Activated CD8-positive, alpha-beta memory T cell treated with anti-CD3 and anti-CD28 coated beads for 4 hours (primary cell): Measurements from ENCODE around the gene ZXDC.

Experiments used
- DNase-seq, 2 donors: peaks; one replicate each; pipeline ENCODE4 v3.0.0-alpha.2; 2020; ENCODE audit warnings: low read depth in 2 of 2

The ZXDC gene

GRCh38 chr3:126396536-126396935 is 79.2 kb downstream of the ZXDC start:
- no peak for DNase-seq

- DNase-seq = no peak
Measured at GRCh38 chr3:126395846-126396513, 79.7 kb downstream of the ZXDC start.

- no peak for DNase-seq
Measured at GRCh38 chr3:126394977-126395321, 80.7 kb downstream of the ZXDC start.

GRCh38 chr3:126394179-126394976 is 81.3 kb downstream of the ZXDC start, which contains the start of gene CFAP100:
CFAP100 (plus strand) TSS chr3:126394909; CDS start chr3:126396001, 1,092 bp downstream.
- DNase-seq = no peak

- no peak for DNase-seq
Measured at GRCh38 chr3:126393563-126393962, 82.1 kb downstream of the ZXDC start.

GRCh38 chr3:126392246-126392645 is 83.4 kb downstream of the ZXDC start:
- no peak for DNase-seq

GRCh38 chr3:126391631-126392030 is 84.1 kb downstream of the ZXDC start:
- DNase-seq = no peak

- DNase-seq = no peak
Measured at GRCh38 chr3:126390751-126391150, 84.9 kb downstream of the ZXDC start.

GRCh38 chr3:126390201-126390600 is 85.5 kb downstream of the ZXDC start:
- DNase-seq = no peak

- no peak for DNase-seq
Measured at GRCh38 chr3:126389794-126390146, 85.9 kb downstream of the ZXDC start.

GRCh38 chr3:126389112-126389793 is 86.4 kb downstream of the ZXDC start:
- DNase-seq = no peak
